SK-N-SH (cell line): ENCODE data around the gene RGS6. TPM values are rescaled to one million over a fixed set of nuclear protein-coding genes. Genes with fewer than 3 reads are reported as not detected.

Experiments used
- CTCF ChIA-PET: fragments of 300-600, 350-600 bp; formaldehyde crosslinking; extraction: SDS; loops from one replicate; lab custom pipeline; 2021; lab: Yijun Ruan, JAX
- POLR2A ChIA-PET: fragments of 350-600 bp; sonication (Branson Sonifier 250); formaldehyde crosslinking; extraction: SDS; loops from one replicate; lab custom pipeline; 2020; ENCODE audit warnings: antibody characterized with exemption, inconsistent platforms; lab: Yijun Ruan, JAX
- DNase-seq: peaks from one replicate; pipeline ENCODE4 v3.0.0; 2012
- H2AFZ ChIP-seq: fragments of 200-600 bp; sonication (generic); 2 replicates; pipeline ENCODE4 v1.8.1; 2016; ENCODE audit warnings: antibody characterized with exemption, mild to moderate bottlenecking, low read depth
- H3F3A ChIP-seq: fragments of 200-600 bp; sonication (generic); replicated peaks from 2 replicates; pipeline ENCODE3; 2016; ENCODE audit warnings: antibody characterized with exemption, mild to moderate bottlenecking; ENCODE audit not compliant: insufficient read depth
- H3K27ac ChIP-seq, 2 experiments: fragments of 200-500 bp in 1 of 2; fragments of 200-600 bp in 1 of 2; sonication (Bioruptor generic) in 1 of 2; sonication (generic), shearing (Covaris generic) in 1 of 2; 2 replicates each; pipeline versions ENCODE4 v1.5.1 to v1.6.1; 2014 to 2016; ENCODE audit warnings: low read depth in 2 of 2, inconsistent platforms in 1 of 2, low read length in 1 of 2, mild to moderate bottlenecking in 1 of 2, mixed read lengths in 1 of 2
- H3K27me3 ChIP-seq: fragments of 200-600 bp; sonication (generic), shearing (Covaris generic); 2 replicates; pipeline ENCODE4 v1.6.1; 2016; ENCODE audit warnings: mixed run types; ENCODE audit not compliant: insufficient read depth
- H3K36me3 ChIP-seq, 2 experiments: fragments of 200-500 bp in 1 of 2; fragments of 200-600 bp in 1 of 2; sonication (Bioruptor generic) in 1 of 2; sonication (generic) in 1 of 2; replicated peaks in 1 of 2; 2 replicates each; pipeline versions ENCODE3 to v1.5.1; 2014 to 2016; ENCODE audit warnings: low read length in 1 of 2, mild to moderate bottlenecking in 1 of 2; ENCODE audit not compliant: insufficient read depth in 2 of 2, control insufficient read depth in 1 of 2
- H3K4me1 ChIP-seq, 2 experiments: fragments of 200-500 bp in 1 of 2; fragments of 200-600 bp in 1 of 2; sonication (Bioruptor generic) in 1 of 2; sonication (generic), shearing (Covaris generic) in 1 of 2; 2 replicates each; pipeline versions ENCODE4 v1.5.1 to v1.6.1; 2014 to 2016; ENCODE audit warnings: low read depth in 1 of 2, low read length in 1 of 2, mixed run types in 1 of 2; ENCODE audit not compliant: insufficient read depth in 2 of 2, control insufficient read depth in 1 of 2
- H3K4me2 ChIP-seq: fragments of 200-600 bp; sonication (generic), shearing (Covaris generic); 2 replicates; pipeline ENCODE4 v1.6.1; 2017; ENCODE audit warnings: mixed run types
- H3K4me3 ChIP-seq, 2 experiments: fragments of 200-500 bp in 1 of 2; fragments of 200-600 bp in 1 of 2; sonication (Bioruptor generic) in 1 of 2; sonication (generic), shearing (Covaris generic) in 1 of 2; 2 replicates each; pipeline versions ENCODE4 v1.5.1 to v1.8.1; 2014 to 2016; ENCODE audit warnings: low read depth in 2 of 2, inconsistent platforms in 1 of 2, low read length in 1 of 2, mild to moderate bottlenecking in 1 of 2, mixed read lengths in 1 of 2, moderate library complexity in 1 of 2
- H3K79me2 ChIP-seq: fragments of 200-600 bp; sonication (generic); 2 replicates; pipeline ENCODE4 v1.8.1; 2017; ENCODE audit warnings: mild to moderate bottlenecking; ENCODE audit not compliant: insufficient read depth
- H3K9ac ChIP-seq: fragments of 200-600 bp; sonication (generic); 2 replicates; pipeline ENCODE4 v1.6.1; 2017; ENCODE audit warnings: mixed run types
- H3K9me2 ChIP-seq: fragments of 200-600 bp; sonication (generic); 2 replicates; pipeline ENCODE4 v1.6.1; 2017; ENCODE audit warnings: mixed run types
- H3K9me3 ChIP-seq: fragments of 200-600 bp; sonication (generic); 2 replicates; pipeline ENCODE4 v1.6.1; 2017; ENCODE audit warnings: mixed run types, mild to moderate bottlenecking, moderate library complexity
- H4K20me1 ChIP-seq: fragments of 200-600 bp; sonication (generic); 2 replicates; pipeline ENCODE4 v1.6.1; 2017; ENCODE audit warnings: mild to moderate bottlenecking, mixed run types; ENCODE audit not compliant: insufficient read depth
- JUND ChIP-seq: IDR thresholded peaks from 2 replicates; pipeline ENCODE4 v1.4.0; 2012
- NFIC ChIP-seq: IDR thresholded peaks from 2 replicates; pipeline ENCODE4 v1.4.0; 2012; ENCODE audit warnings: borderline replicate concordance
- RAD21 ChIP-seq: IDR thresholded peaks from 2 replicates; pipeline ENCODE4 v1.6.1; 2012; ENCODE audit warnings: mild to moderate bottlenecking, low read length
- RXRA ChIP-seq: IDR thresholded peaks from 2 replicates; pipeline ENCODE4 v1.4.0; 2012; ENCODE audit warnings: low read depth, mild to moderate bottlenecking, borderline replicate concordance
- USF1 ChIP-seq: IDR thresholded peaks from 2 replicates; pipeline ENCODE4 v1.4.0; 2012; ENCODE audit warnings: low read depth, borderline replicate concordance
- USF2 ChIP-seq: fragments of 150-350 bp; IDR thresholded peaks from 2 replicates; pipeline ENCODE4 v1.6.1; 2017; ENCODE audit warnings: antibody characterized with exemption, low read length, low read depth, borderline replicate concordance
- WGBS: methylation state at CpG from one replicate; pipeline ENCODE4 v1.1.6; 2017; ENCODE audit warnings: low lambda C conversion rate; 5-methylcytosine and 5-hydroxymethylcytosine counted together
- polyA plus RNA-seq, 3 experiments: library from polyadenylated mRNA; depleted of rRNA; stranded (reverse); fragments of >200 nt; gene quantifications; 2 replicates each; pipeline ENCODE4 v1.2.3, GENCODE V29; 2012

RGS6 gene
- polyA plus RNA-seq, 1 of the 3 experiments (the other 2 are of a cell fraction): not detected

GRCh38 chr14:72523424-72524294, 591.4 kb downstream of the RGS6 start:
- no peak for DNase-seq
- H4K20me1 ChIP-seq: no peaks in the 10 kb centered on the region
- H3F3A ChIP-seq: no peaks in the 10 kb centered on the region
- H3K4me2 ChIP-seq: no peak overlapping the region
- no peaks in the 10 kb centered on the region for H3K9me2 ChIP-seq
- H3K9me3 ChIP-seq: peaks cover 5% of the 10 kb centered on the region; the same call in 1 of the 2 replicates
- H3K27me3 ChIP-seq: no peaks in the 10 kb centered on the region
- ChIA-PET CTCF (interaction anchor here (0.6 to 4.1 kb wide), 4 partner anchors 10 to 425 kb away, joined by 3 to 20 read pairs (median 12); no protein-coding TSS in a partner anchor), POLR2A (no interaction called here)
- no peaks in the 10 kb centered on the region for H3K79me2 ChIP-seq
- H3K36me3 ChIP-seq: no peaks in the 10 kb centered on the region
- 62% methylated on average over 5 of the region's 5 CpGs for WGBS
- H3K4me1 ChIP-seq: no peaks in the 10 kb centered on the region; a peak in 1 of 4 replicates
- no peak overlapping the region for H3K27ac ChIP-seq
- TF ChIP-seq USF2 (no peak), USF1 (no peak), JUND (no peak)
- H2AFZ ChIP-seq: no peak overlapping the region
- H3K9ac ChIP-seq: no peak overlapping the region
- no peak overlapping the region for H3K4me3 ChIP-seq

- Histone ChIP-seq H3K36me3 (no peaks in the 10 kb centered on the region), H3K27ac (no peak overlapping the region), H3K4me3 (no peak overlapping the region), H3K9me3 (peaks cover 5% of the 10 kb centered on the region; the same call in 1 of the 2 replicates), H3K4me2 (no peak overlapping the region), H3K9ac (no peak overlapping the region), H3K27me3 (no peaks in the 10 kb centered on the region), H3F3A (no peaks in the 10 kb centered on the region), H2AFZ (no peak overlapping the region), H3K79me2 (no peaks in the 10 kb centered on the region), H3K4me1 (no peaks in the 10 kb centered on the region; a peak in 1 of 4 replicates), H4K20me1 (no peaks in the 10 kb centered on the region), H3K9me2 (no peaks in the 10 kb centered on the region)
- TF ChIP-seq NFIC (no peak), RAD21 (no peak), USF2 (no peak), RXRA (no peak)
- DNase-seq: no peak
- ChIA-PET CTCF (interaction anchor here (0.6 to 4.1 kb wide), 4 partner anchors 10 to 424 kb away, joined by 3 to 20 read pairs (median 12); no protein-coding TSS in a partner anchor), POLR2A (no interaction called here)
These were observed 592.0 kb downstream of the RGS6 start for GRCh38 chr14:72524295-72524629.
